SK-N-SH treated with all-trans-retinoic acid at 6 μM for 48 hours (cell line): ENCODE measurements around the gene GGA1.

ENCODE experiments used
- ATAC-seq: fragments of 200-7000 bp; cut with Tn5 transposase; 3 replicates; pipeline ENCODE4 v1.9.1; 2020; ENCODE audit warnings: mild to moderate bottlenecking, moderate library complexity
- ARNTL ChIP-seq: fragments of 450-650 bp; formaldehyde crosslinking; IDR thresholded peaks from 2 replicates; pipeline ENCODE4 v1.5.0; 2020; ENCODE audit warnings: low read depth, mild to moderate bottlenecking, moderate library complexity, borderline replicate concordance
- BACH2 ChIP-seq: fragments of 250-450 bp; sonication (Bioruptor Pico); IDR thresholded peaks from 2 replicates; pipeline ENCODE4 v1.9.0; 2021; ENCODE audit warnings: mild to moderate bottlenecking, borderline replicate concordance
- CREB5 ChIP-seq: fragments of 250-450 bp; sonication (Bioruptor Pico); IDR thresholded peaks from 2 replicates; pipeline ENCODE4 v1.5.1; 2020; ENCODE audit warnings: low read depth, mild to moderate bottlenecking, moderate library complexity
- CSDC2 ChIP-seq: fragments of 250-450 bp; sonication (Bioruptor Pico); IDR thresholded peaks from 2 replicates; pipeline ENCODE4 v1.5.0; 2020; ENCODE audit warnings: mild to moderate bottlenecking, moderate library complexity
- ESRRG ChIP-seq: fragments of 250-450 bp; sonication (Bioruptor Pico); IDR thresholded peaks from 2 replicates; pipeline ENCODE4 v1.6.1; 2021; ENCODE audit warnings: mild to moderate bottlenecking
- GLIS3 ChIP-seq: fragments of 250-450 bp; sonication (Bioruptor Pico); IDR thresholded peaks from 2 replicates; pipeline ENCODE4 v1.5.0; 2020; ENCODE audit warnings: mild to moderate bottlenecking, moderate library complexity
- ISL1 ChIP-seq: fragments of 250-450 bp; sonication (Bioruptor Pico); IDR thresholded peaks from 2 replicates; pipeline ENCODE4 v2.1.2; 2022; ENCODE audit warnings: mild to moderate bottlenecking, moderate library complexity
- OSR1 ChIP-seq: fragments of 250-450 bp; sonication (Bioruptor Pico); IDR thresholded peaks from 2 replicates; pipeline ENCODE4 v1.8.0; 2022; ENCODE audit warnings: moderate library complexity, mild to moderate bottlenecking, inconsistent platforms
- PATZ1 ChIP-seq: fragments of 250-450 bp; sonication (Bioruptor Pico); IDR thresholded peaks from 2 replicates; pipeline ENCODE4 v1.8.0; 2020; ENCODE audit warnings: mild to moderate bottlenecking, moderate library complexity, borderline replicate concordance
- POU6F1 ChIP-seq: fragments of 250-450 bp; sonication (Bioruptor Pico); IDR thresholded peaks from 2 replicates; pipeline ENCODE4 v1.8.0; 2021; ENCODE audit warnings: low read depth, mild to moderate bottlenecking, moderate library complexity, borderline replicate concordance
- PPARA ChIP-seq: fragments of 250-450 bp; sonication (Bioruptor Pico); IDR thresholded peaks from 2 replicates; pipeline ENCODE4 v1.5.0; 2020; ENCODE audit warnings: mild to moderate bottlenecking, borderline replicate concordance
- RARB ChIP-seq: fragments of 250-450 bp; sonication (Bioruptor Pico); IDR thresholded peaks from 2 replicates; pipeline ENCODE4 v1.8.0; 2021; ENCODE audit warnings: mild to moderate bottlenecking, moderate library complexity
- SNAI2 ChIP-seq: fragments of 250-450 bp; sonication (Bioruptor Pico); IDR thresholded peaks from 2 replicates; pipeline ENCODE4 v1.5.0; 2020; ENCODE audit warnings: mild to moderate bottlenecking, moderate library complexity
- TCF4 ChIP-seq: fragments of 250-450 bp; sonication (Bioruptor Pico); IDR thresholded peaks from 2 replicates; pipeline ENCODE4 v1.8.0; 2021; ENCODE audit warnings: mild to moderate bottlenecking, moderate library complexity, borderline replicate concordance
- TOX ChIP-seq: fragments of 250-450 bp; sonication (Bioruptor Pico); IDR thresholded peaks from 2 replicates; pipeline ENCODE4 v1.8.0; 2021; ENCODE audit warnings: mild to moderate bottlenecking, moderate library complexity, borderline replicate concordance
- TSHZ2 ChIP-seq: fragments of 250-450 bp; sonication (Bioruptor Pico); IDR thresholded peaks from 2 replicates; pipeline ENCODE4 v1.5.0; 2020; ENCODE audit warnings: mild to moderate bottlenecking, moderate library complexity
- ZC3H10 ChIP-seq: fragments of 250-450 bp; sonication (Bioruptor Pico); IDR thresholded peaks from 2 replicates; pipeline ENCODE4 v1.5.1; 2021; ENCODE audit warnings: mild to moderate bottlenecking, moderate library complexity
- ZFP3 ChIP-seq: fragments of 250-450 bp; sonication (Bioruptor Pico); IDR thresholded peaks from 2 replicates; pipeline ENCODE4 v1.5.0; 2020; ENCODE audit warnings: mild to moderate bottlenecking, moderate library complexity
- ZNF565 ChIP-seq: fragments of 450-650 bp; formaldehyde crosslinking; conservative IDR thresholded peaks from 2 replicates; pipeline ENCODE4 v1.5.0; 2020; ENCODE audit warnings: low read depth, mild to moderate bottlenecking, moderate library complexity
- ZNF8 ChIP-seq: fragments of 450-650 bp; formaldehyde crosslinking; IDR thresholded peaks from 2 replicates; pipeline ENCODE4 v1.5.0; 2020; ENCODE audit warnings: mild to moderate bottlenecking, moderate library complexity

The GGA1 gene

GRCh38 chr22:37562049-37562875, 46.4 kb upstream of the GGA1 start:
- no peak for TF ChIP-seq GLIS3
- TF ChIP-seq CREB5 (CRISPR knock-in tag), result no peak
- TF ChIP-seq ZNF8 (CRISPR knock-in tag), result no peak
- TF ChIP-seq RARB (CRISPR knock-in tag), result no peak
- no peak for TF ChIP-seq TOX
- TF ChIP-seq BACH2 (CRISPR knock-in tag), result no peak
- no peak for TF ChIP-seq PATZ1 (CRISPR knock-in tag)
- TF ChIP-seq ARNTL (CRISPR knock-in tag), result no peak
- TF ChIP-seq POU6F1 (CRISPR knock-in tag), result no peak
- no peak for TF ChIP-seq SNAI2 (CRISPR knock-in tag)
- TF ChIP-seq CSDC2 (CRISPR knock-in tag), result no peak
- TF ChIP-seq ZNF565 (CRISPR knock-in tag), result no peak
- no peak for TF ChIP-seq ZC3H10 (CRISPR knock-in tag)
- TF ChIP-seq TSHZ2, result no peak
- no peak for TF ChIP-seq OSR1
- no peak for TF ChIP-seq PPARA (CRISPR knock-in tag)
- no peak for TF ChIP-seq ESRRG
- no peak for TF ChIP-seq TCF4 (CRISPR knock-in tag)
- no peak for ATAC-seq

- peak; percentile 36 for ATAC-seq
- TF ChIP-seq BACH2 (CRISPR knock-in tag) (no peak), TCF4 (CRISPR knock-in tag) (no peak), PATZ1 (CRISPR knock-in tag) (peak; percentile 97), ISL1 (CRISPR knock-in tag) (0 out of 2 replicates have a peak, but pooled peaks have one; percentile 7), TSHZ2 (no peak), CREB5 (CRISPR knock-in tag) (no peak), RARB (CRISPR knock-in tag) (no peak), ZFP3 (CRISPR knock-in tag) (0 out of 2 replicates have a peak, but pooled peaks have one; percentile 43), PPARA (CRISPR knock-in tag) (no peak), ESRRG (no peak), ARNTL (CRISPR knock-in tag) (no peak)
- TF ChIP-seq, all 23 proteins: peak for 3
These were observed 45.2 kb upstream of the GGA1 start for GRCh38 chr22:37563153-37564081.
